CMK (cell line): ENCODE results near the gene GLT1D1.

Experiments used
- DNase-seq: peaks from one replicate; pipeline ENCODE4 v3.0.0-alpha.2; 2010; ENCODE audit warnings: low read depth

Gene GLT1D1

DNA sequence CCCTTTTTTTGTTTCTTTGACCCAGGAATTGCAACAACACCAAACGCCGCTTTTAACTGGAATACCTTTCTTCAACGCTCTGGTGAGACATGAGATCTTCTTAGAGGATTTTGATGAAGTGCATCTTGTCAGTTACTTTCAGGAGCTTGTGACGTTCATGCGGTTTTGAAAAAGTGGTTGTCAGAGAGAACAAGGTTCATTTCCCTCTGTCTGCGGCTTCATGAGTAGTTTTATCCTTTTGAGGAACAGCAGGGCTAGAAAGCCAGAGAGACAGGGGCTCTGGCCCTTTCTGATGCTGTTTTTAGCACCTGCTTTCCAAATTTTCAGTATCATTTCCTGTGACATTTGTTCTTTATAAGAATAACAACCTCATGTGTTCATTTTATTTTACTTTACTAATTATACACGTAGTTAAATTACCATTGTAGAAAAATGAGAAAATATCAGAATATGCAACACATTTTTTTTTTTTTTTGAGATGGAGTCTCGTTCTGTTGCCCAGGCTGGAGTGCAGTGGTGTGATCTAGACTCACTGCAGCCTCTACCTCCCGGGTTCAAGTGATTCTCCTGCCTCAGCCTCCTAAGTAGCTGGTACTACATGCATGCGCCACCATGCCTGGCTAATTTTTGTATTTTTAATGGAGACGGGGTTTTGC, 61.8 kb downstream of the GLT1D1 start:
- no peak for DNase-seq

GRCh38 chr12:128916425-128916824, 63.1 kb downstream of the GLT1D1 start:
- no peak for DNase-seq

GRCh38 chr12:128918481-128919260, 65.4 kb downstream of the GLT1D1 start:
- no peak for DNase-seq

GRCh38 chr12:128920468-128920867, 67.2 kb downstream of the GLT1D1 start:
- DNase-seq: no peak

DNA sequence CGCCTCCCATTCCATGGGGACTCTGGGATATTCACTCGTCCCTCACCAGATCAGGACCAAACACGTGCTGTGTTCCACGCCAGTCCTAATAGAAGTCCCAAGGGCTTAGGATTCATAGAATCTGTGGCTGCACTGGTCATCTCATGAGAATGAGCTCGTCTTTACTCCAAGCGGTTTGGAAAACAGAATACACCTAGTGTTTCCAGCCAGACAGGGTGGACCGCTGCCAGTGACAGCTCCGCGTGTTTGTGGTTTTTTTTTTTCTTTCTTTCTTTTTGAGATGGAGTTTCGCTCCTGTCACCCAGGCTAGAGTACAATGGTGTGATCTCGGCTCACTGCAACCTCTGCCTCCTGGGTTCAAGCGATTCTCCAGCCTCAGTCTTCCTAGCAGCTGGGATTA, 75.1 kb downstream of the GLT1D1 start:
- DNase-seq: no peak

- DNase-seq: no peak
Observed at GRCh38 chr12:128929057-128929456, 75.8 kb downstream of the GLT1D1 start.

GRCh38 chr12:128930606-128931005, 77.3 kb downstream of the GLT1D1 start:
- DNase-seq: no peak

DNA sequence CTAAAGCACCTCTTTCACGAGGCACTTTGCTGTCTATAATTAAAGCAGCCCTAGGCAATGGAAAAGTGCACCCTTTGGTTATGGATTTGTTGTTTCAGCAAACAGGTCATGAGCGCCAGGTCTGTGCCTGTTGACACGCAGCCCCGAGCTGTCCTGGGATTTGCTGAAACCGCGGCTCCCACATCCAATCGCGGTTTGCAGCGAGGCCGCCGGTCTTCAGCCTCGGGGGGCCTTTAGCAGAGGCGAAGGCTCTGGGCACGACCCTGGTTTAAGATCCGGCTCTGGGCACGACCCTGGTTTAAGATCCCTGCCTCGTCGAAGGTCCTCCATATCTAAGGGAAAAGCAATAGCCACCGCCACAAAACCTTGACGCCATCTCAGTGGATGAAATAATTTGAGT, 79.2 kb downstream of the GLT1D1 start:
- no peak for DNase-seq

GRCh38 chr12:128933039-128933438, 79.8 kb downstream of the GLT1D1 start:
- DNase-seq: no peak

DNA sequence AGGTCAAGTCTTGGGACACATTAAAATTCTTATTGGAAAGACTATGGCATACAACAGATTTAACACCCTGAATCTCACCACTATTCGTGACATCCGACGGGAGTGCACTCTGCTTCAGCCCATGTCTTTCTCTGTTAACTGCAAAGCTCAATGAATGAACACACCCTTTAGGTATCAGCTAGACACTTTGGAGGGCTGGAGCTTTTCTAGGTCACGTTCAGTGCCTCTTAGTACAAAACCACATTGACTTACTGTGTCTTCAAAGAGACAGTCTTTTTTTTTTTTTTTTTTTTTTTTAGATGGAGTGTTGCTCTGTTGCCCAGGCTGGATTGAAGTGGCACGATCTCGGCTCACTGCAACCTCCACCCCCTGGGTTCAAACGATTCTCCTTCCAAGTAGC, 80.6 kb downstream of the GLT1D1 start:
- DNase-seq: no peak

DNA sequence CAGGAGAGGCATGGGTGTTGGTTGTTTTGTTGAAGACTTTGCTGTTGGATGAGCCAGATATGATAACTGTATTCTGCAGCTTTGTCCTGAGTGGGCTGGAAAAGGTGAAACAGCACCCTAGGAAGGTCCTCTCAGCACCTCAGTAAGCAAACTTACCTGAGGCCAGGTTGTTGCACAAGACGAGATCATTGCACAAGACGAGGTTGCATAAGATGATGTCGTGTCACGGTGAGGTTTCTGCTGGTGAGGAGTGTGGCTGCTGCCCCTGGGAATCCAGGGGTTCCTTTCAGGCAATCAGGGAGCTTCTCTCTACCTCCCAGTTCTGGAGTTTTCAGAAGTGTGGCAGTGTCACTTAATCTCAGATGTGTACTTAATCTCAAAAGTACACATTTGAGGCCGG, 85.6 kb downstream of the GLT1D1 start:
- no peak for DNase-seq

- DNase-seq: no peak
Observed at GRCh38 chr12:128940090-128940888, 87.0 kb downstream of the GLT1D1 start.

DNA sequence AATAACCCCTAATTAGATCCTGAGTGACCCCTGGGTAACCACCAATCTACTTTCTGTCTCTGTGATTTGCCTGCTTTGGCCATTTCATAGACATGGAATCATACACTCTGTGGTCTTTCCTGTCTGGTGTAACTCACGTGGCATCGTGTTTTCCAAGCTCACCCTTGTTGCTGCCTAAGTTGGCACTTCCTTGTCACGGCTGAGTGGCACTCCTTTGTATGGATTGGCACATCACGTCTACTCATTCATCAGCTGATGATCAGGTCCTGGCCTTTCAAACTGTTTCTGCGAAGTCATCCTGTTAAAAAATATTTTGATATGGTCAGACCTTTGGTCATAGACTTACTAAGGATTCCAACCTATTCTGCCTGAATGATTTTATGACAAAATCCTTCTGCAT, 87.7 kb downstream of the GLT1D1 start:
- no peak for DNase-seq

GRCh38 chr12:128942960-128943477, 89.7 kb downstream of the GLT1D1 start:
- DNase-seq: no peak

GRCh38 chr12:128944956-128945355, 91.7 kb downstream of the GLT1D1 start:
- DNase-seq: no peak

DNA sequence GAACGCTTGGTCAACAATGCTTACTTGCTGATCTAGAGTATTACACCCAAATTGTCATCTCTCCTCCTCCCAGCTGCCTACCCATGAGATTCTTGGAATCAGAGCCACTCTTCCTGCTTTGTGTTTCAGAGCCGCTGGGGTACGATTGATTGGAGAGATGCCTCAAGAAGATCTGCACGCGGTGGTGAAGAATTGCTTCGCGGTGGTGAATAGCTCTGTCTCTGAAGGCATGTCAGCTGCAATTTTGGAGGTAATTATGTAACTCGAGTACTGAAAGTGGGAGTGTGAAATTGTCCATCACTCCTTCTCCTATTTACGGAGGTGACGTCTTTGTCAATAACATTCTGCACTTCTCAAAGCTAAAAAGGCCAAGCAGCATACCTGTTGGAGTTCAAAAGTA, 93.9 kb downstream of the GLT1D1 start:
- no peak for DNase-seq

- DNase-seq: no peak
Observed at GRCh38 chr12:128949086-128949485, 95.8 kb downstream of the GLT1D1 start.

GRCh38 chr12:128951448-128951847, 98.2 kb downstream of the GLT1D1 start:
- DNase-seq: no peak

DNA sequence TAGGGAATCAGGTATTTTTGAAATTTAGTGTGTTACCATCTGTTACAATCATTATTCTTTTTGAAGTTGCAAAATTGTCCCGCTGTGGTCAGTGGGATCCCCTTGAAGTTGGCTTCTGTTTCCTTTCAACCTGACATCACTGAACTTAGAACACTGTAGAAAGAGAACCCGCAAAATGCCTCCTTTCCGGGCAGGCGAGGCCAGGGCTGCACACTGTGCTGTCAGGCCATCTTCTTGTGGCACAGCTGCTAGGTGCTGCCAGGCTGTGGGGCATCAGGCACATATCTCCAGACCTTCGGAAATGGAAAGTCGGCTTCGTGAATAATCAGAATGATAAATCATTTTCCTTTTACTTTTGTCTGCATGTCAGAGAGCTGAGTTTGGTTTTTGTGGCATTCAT, 103.5 kb downstream of the GLT1D1 start:
- DNase-seq: no peak

GRCh38 chr12:128959901-128960300, 106.6 kb downstream of the GLT1D1 start:
- DNase-seq: no peak

DNA sequence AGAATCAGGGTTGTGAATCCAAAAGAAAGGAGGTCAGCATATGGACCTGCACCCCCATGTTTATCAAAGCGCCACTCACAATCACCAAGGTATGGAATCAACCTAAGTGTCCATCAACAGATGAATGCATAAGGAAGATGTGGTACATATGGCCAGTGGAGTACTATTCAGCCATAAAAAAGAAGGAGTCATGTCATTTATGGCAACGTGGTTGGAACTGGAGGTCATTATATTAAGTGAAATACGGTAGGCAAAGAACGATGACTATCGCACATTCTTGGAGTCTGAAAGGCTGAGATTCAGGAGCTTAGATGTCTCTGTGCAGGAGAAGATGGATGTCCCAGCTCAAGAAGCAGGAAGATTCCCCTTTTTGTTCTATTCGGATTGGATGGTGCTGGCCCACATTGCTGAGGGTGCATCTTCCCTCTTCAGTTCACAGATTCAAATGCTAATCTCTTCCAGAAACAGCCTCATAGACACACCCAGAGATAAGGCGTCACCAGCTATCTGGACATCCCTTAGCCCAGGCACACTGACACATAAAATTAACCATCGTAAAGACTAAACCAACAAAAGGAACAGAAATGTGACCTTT, 108.1 kb downstream of the GLT1D1 start:
- DNase-seq: no peak

GRCh38 chr12:128961957-128962356, 108.7 kb downstream of the GLT1D1 start:
- DNase-seq: no peak
